ENCODE results near the gene ELOB. TPM values are rescaled to one million over a fixed set of nuclear protein-coding genes. Genes with fewer than 3 reads are reported as not detected.

ELOB gene
- total and polyA plus RNA-seq, 3 donors from 2014 or later: 377 to 582 (median 381) TPM

DNA sequence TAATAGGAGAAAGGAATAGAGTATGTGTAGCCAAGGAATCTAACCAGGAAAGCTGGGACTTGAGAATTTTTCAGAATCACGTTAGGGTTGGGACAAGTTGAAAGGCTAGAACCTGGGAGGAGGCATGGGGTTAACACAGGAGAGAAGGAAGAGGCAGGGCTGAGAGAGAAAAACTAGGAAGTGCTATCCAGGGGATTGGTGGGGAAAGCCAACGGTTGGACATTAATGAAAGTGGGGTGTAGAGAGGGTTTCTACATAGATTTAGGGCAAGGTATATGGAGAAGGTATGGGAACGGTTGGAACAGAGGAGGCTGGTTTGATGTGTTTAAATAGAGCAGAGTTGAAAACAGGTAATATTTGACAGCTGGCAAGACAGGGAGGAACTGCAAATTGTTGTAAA is 21.9 kb downstream of the ELOB start:
- H3K27me3 ChIP-seq: no peaks in the 10 kb centered on the region
- TF ChIP-seq, protein P1, sequence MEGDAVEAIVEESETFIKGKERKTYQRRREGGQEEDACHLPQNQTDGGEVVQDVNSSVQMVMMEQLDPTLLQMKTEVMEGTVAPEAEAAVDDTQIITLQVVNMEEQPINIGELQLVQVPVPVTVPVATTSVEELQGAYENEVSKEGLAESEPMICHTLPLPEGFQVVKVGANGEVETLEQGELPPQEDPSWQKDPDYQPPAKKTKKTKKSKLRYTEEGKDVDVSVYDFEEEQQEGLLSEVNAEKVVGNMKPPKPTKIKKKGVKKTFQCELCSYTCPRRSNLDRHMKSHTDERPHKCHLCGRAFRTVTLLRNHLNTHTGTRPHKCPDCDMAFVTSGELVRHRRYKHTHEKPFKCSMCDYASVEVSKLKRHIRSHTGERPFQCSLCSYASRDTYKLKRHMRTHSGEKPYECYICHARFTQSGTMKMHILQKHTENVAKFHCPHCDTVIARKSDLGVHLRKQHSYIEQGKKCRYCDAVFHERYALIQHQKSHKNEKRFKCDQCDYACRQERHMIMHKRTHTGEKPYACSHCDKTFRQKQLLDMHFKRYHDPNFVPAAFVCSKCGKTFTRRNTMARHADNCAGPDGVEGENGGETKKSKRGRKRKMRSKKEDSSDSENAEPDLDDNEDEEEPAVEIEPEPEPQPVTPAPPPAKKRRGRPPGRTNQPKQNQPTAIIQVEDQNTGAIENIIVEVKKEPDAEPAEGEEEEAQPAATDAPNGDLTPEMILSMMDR (IDR thresholded peaks at IDR 0.05): no peak
- no peak for TF ChIP-seq POLR2A (IDR thresholded peaks at IDR 0.05)
- no peaks in the 10 kb centered on the region for H3K9me3 ChIP-seq
- H3K36me3 ChIP-seq (ENCODE audit: low read depth, missing control alignments): no peaks in the 10 kb centered on the region
- WGBS, 2 donors: 11 to 20% methylated on average over 3 of the region's 3 CpGs
- DNase-seq: no peak
- H3K4me1 ChIP-seq: peaks cover 27% of the 10 kb centered on the region
- no peak overlapping the region for H3K27ac ChIP-seq
- H3K4me3 ChIP-seq: no peak overlapping the region
- intact Hi-C loops (cut with DNase I; ENCODE audit: low total_unique reads): no loop called here

DNA sequence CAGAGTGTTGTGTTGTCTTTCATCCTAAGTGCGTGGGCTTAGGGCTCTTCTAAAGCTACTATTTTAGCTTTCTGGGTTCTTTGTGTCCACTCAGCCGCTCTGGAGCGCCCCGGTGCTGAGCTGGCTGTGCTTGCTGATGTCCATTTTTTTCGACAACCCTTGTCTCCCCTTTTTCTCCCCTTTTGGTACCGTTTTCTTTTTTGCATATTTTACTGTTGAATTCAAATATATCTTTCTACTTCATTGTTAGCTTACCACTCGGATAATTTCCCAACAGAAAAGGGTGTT is 23.4 kb downstream of the ELOB start:
- no peaks in the 10 kb centered on the region for H3K27me3 ChIP-seq
- no peak for TF ChIP-seq POLR2A (IDR thresholded peaks at IDR 0.05)
- TF ChIP-seq, protein P1 (IDR thresholded peaks at IDR 0.05): no peak
- WGBS, 2 donors: 0 to 2% methylated on average over 7 of the region's 7 CpGs
- intact Hi-C loops (cut with DNase I; ENCODE audit: low total_unique reads): no loop called here
- no peaks in the 10 kb centered on the region for H3K9me3 ChIP-seq
- no peak for DNase-seq
- peak overlapping the region; percentile 91 to 95 for H3K4me3 ChIP-seq
- H3K36me3 ChIP-seq (ENCODE audit: low read depth, missing control alignments): no peaks in the 10 kb centered on the region
- peak overlapping the region; percentile 93 to 100 for H3K27ac ChIP-seq
- peaks cover 27% of the 10 kb centered on the region for H3K4me1 ChIP-seq

DNA sequence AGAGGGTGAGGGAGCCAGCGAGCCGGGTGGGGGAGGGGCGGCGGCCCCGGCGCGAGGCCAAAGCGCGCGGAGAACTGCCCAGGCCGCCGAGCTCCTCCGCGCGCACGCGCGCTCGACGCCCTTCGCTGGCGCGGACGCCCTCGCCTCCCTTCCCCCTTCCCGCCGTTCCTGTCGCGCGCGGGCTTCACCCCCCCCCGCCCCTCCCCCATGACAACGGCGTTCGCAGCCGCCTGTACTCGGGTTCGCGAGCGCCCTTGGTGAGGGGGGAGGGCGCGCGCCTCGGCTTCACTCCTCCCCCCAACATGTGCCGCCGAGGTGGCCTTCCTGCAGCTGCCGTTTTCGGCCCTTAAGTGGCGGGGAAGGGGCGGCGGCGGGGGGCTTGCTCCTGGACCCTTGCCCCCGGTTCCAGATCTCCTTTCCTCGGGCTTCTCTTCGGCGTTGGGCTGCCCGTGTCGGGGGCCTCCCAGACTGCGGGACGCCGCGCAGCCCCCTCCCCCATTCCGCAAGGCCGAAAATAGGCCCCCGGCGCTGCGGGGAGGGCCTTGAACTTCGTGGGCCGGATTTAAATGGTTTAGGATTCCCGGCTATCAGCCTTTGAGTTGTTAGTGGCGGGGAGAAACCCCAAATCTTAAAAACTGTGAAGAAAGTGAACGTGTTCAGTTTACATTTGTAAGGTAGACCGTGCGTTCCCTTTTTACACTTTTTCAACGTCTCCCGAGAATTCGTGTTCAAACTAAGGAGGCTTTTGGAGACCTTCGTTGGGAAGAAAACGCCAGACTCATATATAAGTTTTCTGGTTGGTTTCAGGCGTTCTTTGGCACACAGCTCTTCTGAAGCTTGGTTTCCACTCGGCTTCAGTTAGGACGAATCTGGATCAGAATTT is 24.0 kb downstream of the ELOB start:
- Histone ChIP-seq H3K27me3 (no peaks in the 10 kb centered on the region), H3K4me1 (peaks cover 27% of the 10 kb centered on the region)

DNA sequence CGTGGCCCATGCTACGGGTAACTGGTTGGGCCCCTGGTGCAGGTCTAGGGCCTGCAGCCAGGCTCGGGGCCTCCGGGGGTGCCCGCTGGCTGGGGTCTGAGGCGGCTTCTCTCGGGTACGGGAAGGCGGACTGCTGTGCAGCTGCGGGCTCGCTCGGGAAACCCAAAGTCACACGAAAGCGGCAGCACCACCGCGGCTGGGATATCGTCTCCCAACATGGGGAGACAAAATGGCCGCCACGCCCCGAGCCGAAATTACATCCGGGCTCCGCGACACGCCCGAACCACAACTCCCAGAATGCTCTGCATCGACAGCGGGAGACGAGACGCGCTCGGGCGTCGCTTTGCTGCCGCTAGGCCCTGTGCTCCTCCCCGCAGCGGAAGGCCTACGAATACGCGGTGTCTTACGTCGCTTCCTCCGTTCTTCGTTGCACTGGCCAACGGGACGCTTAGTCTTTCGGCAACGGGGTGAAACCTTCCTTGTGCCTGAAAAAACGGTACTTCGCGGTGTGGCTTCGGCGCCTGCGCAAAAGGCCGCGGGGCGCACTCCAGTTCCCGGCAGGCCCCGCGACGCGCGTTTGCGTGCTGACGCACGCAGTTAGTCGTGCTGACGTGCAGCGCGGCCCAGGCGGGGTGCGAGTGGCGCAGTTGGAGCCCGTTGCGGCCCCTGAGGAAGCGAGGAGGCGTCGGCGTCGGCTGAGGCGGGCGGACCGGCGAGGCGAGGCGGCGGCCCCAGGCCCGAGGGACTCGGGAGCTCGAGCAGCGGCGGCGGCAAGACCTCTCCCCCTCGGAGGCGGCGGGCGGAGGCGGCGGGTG is 24.8 kb downstream of the ELOB start, which contains the start of gene SRRM2:
TSS of gene SRRM2 (plus strand) at position 604 of the 815 bp plus-strand sequence. CDS start 3,727 bp downstream, outside the sequence.
- peak within 1 kb of the TSS; percentile 93 to 100 for H3K27ac ChIP-seq
- H3K4me1 ChIP-seq: peaks cover 27% of the 10 kb centered on the region
- WGBS, 2 donors: 0 to 1% methylated on average over 5 to 82 of the region's 99 CpGs
- TF ChIP-seq POLR2A (IDR thresholded peaks at IDR 0.05): peak; percentile 97
- TF ChIP-seq, protein P1 (IDR thresholded peaks at IDR 0.05): peak in 1 of 3 experiments; percentile 26
- H3K36me3 ChIP-seq (ENCODE audit: low read depth, missing control alignments): no peaks in the 10 kb centered on the region
- intact Hi-C loops (cut with DNase I; ENCODE audit: low total_unique reads): no loop called here
- peak; percentile 94 for DNase-seq
- H3K27me3 ChIP-seq: no peaks in the 10 kb centered on the region
- H3K9me3 ChIP-seq: no peaks in the 10 kb centered on the region
- peak within 1 kb of the TSS; percentile 91 to 95 for H3K4me3 ChIP-seq

More for the DNA sequence above, 24.0 kb downstream of the ELOB start:
- Histone ChIP-seq H3K27ac (peak overlapping the region; percentile 93 to 100), H3K9me3 (no peaks in the 10 kb centered on the region), H3K4me3 (peak overlapping the region; percentile 91 to 95), H3K36me3 (ENCODE audit: low read depth, missing control alignments) (no peaks in the 10 kb centered on the region)
- WGBS, 2 donors: 0 to 1% methylated on average over 12 to 65 of the region's 82 CpGs
- TF ChIP-seq, protein P1 (IDR thresholded peaks at IDR 0.05): no peak
- TF ChIP-seq POLR2A (IDR thresholded peaks at IDR 0.05): no peak
- DNase-seq: peak; percentile 85
- intact Hi-C loops (cut with DNase I; ENCODE audit: low total_unique reads): no loop called here

All from testis (tissue), 3 donors.